ENCODE measurements around the gene CPT1C. TPM values are rescaled to one million over a fixed set of nuclear protein-coding genes. Genes with fewer than 3 reads are reported as not detected.

The CPT1C gene
- 1 to 10 TPM in 1 of 2 experiments, under 1 TPM in 1; 0.79 to 1.3 TPM for total RNA-seq

DNA sequence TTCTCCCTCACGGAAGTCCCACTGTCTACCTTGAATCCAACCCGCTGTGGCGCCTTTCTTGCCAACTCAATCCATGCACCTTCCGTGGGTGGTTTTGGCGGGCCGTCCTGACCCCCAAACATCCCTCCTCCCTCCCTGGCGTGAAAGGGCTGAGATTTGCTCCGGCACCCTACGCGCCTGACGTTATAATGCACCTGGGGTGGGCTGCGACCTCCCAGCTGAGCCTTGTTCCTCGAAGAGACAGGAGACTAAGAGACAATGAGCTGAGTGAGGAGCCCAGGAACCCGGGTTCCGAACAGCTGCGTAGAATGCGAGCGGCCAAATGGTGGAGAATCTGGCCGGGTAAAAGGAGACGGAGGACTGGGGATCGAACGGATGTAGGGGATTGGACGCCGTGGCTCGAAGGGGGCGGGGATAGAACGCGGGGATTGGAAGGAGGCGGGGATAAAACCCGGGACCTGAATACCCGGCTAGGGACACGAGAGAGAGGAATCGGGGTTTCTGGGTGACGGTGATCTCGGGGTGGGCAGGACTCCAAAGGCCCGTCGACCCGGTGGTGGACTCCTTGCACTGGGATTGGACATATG, at the start of gene CPT1C:
TSS of gene CPT1C (plus strand) at position 461 of the 587 bp plus-strand sequence. CDS start 1,137 bp downstream, outside the sequence.
- Mint-ChIP-seq H3K4me1 (peaks cover 27% of the 10 kb centered on the region), H3K9me3 (no peaks in the 10 kb centered on the region), H3K27ac (peak within 1 kb of the TSS; percentile 68), H3K27me3 (peaks cover 24% of the 10 kb centered on the region), H3K36me3 (ENCODE audit: low read depth) (peaks cover 12% of the 10 kb centered on the region), H3K4me3 (peak within 1 kb of the TSS; percentile 77)
- ChIA-PET POLR2A (no interaction called here), CTCF (no interaction called here)
- peak; percentile 54 for DNase-seq

DNA sequence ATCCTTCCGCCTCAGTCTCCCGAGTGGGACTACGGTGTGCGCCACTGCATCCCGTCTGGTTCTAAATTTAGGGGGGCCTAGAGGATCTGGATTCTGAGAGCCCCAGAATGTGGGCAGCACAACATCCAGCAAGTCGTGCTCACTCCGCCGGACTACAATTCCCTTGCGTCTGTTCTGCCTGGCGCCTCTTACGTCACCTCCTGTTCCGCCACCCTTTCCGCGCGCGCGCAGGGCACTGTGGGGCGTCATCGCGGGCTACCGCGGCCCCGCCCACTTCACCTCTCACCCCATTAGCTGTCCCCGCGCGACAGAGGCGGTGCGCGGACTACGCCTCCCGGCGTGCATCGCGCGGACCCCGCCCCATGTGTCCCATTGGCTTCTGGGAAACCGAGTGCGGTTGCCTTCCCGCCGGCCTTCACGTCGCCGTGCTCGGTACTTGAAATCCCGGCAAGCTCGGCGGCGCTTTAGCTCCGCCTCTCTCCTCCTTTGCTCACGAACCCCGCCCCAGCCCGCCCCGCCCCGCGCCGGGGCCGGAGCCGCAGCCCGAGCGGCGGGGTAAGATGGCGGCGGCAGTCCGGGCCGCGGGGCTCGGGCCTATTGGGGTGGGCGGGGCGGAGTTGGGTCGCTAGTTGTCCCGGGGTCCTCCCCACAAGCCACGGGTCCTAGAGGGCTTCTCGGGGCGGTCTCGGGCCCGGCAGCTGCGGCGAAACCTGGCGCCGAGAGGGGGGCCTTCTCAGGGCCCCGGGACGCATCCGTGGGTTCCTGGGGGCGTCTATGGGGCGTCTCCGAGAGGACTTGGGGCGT, 49.0 kb upstream of the CPT1C start, which contains the start of gene SCAF1:
TSS of gene SCAF1 (plus strand) at position 522 of the 804 bp plus-strand sequence. CDS start 2,818 bp downstream, outside the sequence.
- ChIA-PET POLR2A (no interaction called here), CTCF (interaction anchor here (0.6 to 2.7 kb wide), 7 partner anchors 13 to 739 kb away, joined by 3 to 12 read pairs (median 3); partner anchors contain the start of genes NOSIP, PRMT1 and PRRG2)
- Mint-ChIP-seq H3K9me3 (no peaks in the 10 kb centered on the region), H3K4me1 (peaks cover 55% of the 10 kb centered on the region), H3K27me3 (peaks cover 7% of the 10 kb centered on the region), H3K4me3 (peak within 1 kb of the TSS; percentile 93), H3K36me3 (ENCODE audit: low read depth) (peaks cover 15% of the 10 kb centered on the region), H3K27ac (peak within 1 kb of the TSS; percentile 99)
- DNase-seq = peak; percentile 99

DNA sequence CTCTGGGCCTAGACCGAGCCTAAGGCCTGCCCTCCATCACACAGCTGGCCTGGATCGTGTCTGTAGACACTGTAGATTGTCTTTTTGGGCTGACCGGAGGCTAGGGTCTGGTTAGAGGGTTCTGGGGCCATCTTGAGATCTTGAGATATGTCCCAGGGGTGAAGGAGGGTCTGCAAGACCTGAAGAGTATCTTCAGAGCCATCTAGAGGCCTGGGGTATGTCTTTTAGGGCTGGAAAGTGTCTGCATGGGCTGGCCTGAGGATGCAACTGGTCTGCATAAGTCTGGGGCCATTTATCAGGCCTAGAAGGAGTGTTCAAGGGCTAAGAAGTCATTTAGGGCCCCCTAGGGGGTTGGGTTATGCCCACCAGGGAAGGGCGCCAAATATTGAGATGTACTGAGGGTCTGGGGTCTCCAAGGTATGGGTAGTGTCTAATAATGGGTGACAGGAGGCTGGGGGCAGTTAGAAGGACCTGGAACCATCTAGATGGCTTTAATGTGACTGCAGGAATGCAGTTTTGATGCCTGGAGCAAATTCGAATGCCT, 48.4 kb upstream of the CPT1C start:
- Mint-ChIP-seq H3K4me1 (peaks cover 55% of the 10 kb centered on the region), H3K27ac (peak overlapping the region; percentile 99), H3K27me3 (peaks cover 7% of the 10 kb centered on the region), H3K36me3 (ENCODE audit: low read depth) (peaks cover 20% of the 10 kb centered on the region), H3K9me3 (no peaks in the 10 kb centered on the region), H3K4me3 (peak overlapping the region; percentile 93)
- ChIA-PET POLR2A (no interaction called here), CTCF (interaction anchor here (1.2 to 2.7 kb wide), 7 partner anchors 10 to 116 kb away, joined by 3 to 12 read pairs (median 4); partner anchors contain the start of gene PRMT1)
- no peak for DNase-seq

DNA sequence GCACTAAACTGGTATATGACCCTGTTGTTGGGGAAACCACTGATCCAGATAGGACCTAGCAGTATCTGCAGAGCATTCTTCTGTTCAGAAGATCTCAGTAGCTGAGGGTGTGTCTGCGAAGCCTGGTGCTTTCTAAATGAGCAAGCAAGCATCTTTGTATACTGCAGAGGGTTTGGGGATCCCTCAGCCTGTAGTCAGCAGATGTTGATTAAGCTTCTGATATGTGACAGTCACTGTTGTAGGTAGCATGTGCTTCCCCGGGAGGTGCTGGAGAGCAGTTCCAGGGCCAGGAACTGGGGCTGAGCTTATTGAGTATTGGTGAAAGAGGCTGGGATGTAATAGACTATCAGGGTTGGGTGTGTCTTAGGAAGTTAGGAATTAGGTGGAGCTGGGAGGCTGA, 47.5 kb upstream of the CPT1C start:
- Mint-ChIP-seq H3K27me3 (peaks cover 5% of the 10 kb centered on the region), H3K27ac (peak overlapping the region; percentile 81), H3K9me3 (no peaks in the 10 kb centered on the region), H3K4me1 (peaks cover 48% of the 10 kb centered on the region), H3K36me3 (ENCODE audit: low read depth) (peaks cover 20% of the 10 kb centered on the region), H3K4me3 (peak overlapping the region; percentile 93)
- POLR2A ChIA-PET = interaction anchor here (0.6 kb wide), 1 partner anchor 21 kb away, joined by 3 read pairs; no protein-coding TSS in a partner anchor
- no peak for DNase-seq
- CTCF ChIA-PET = interaction anchor here (1.1 to 2.7 kb wide), 7 partner anchors 9 to 115 kb away, joined by 3 to 12 read pairs (median 4); partner anchors contain the start of gene PRMT1

DNA sequence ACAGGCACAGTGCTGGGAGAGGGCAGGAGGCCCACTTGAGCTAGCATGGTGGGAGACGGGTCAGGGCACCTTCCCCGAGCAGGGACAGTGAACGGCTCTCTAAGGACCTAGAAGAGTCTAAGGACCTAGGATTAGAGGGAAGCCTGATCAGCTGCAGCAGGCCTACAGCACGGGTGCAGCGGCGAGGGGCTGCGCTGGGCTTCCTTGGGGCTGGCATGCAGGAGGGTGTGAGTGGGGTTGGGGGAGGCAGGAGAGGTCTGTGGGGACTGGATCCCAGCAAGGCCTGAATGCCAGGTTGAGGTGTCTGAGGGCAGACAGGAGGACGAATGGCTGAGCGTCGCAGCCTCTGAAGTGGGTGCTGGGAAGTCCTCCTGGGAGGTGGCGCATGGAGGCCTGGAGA, 45.3 kb upstream of the CPT1C start:
- ChIA-PET POLR2A (no interaction called here), CTCF (interaction anchor here (0.6 kb wide), 1 partner anchor 114 kb away, joined by 3 read pairs; no protein-coding TSS in a partner anchor)
- Mint-ChIP-seq H3K4me3 (no peak overlapping the region), H3K36me3 (ENCODE audit: low read depth) (peaks cover 20% of the 10 kb centered on the region), H3K27me3 (no peaks in the 10 kb centered on the region), H3K9me3 (no peaks in the 10 kb centered on the region), H3K4me1 (peaks cover 34% of the 10 kb centered on the region), H3K27ac (peak overlapping the region; percentile 54)
- no peak for DNase-seq

DNA sequence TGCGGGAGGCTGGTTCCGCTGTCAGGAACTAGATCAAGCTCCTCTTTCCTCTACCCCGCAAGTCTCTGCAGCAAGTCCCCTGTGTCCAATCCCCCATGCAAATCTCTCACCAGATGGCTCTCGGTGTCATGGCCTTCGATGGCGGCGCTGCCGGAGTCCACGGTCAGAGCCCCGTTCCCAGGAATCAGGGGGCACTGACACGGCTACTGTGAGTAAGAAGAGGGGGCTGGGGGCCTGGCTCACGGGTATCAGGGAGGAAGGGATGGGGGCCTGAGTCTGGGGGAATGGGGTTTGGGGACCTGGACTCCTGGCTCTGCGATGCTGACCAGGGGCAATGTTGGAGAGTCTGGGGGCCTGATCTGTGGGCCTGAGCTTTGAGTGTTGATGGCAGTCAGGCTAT, 44.9 kb upstream of the CPT1C start:
- Mint-ChIP-seq H3K4me1 (peaks cover 30% of the 10 kb centered on the region), H3K27me3 (no peaks in the 10 kb centered on the region), H3K36me3 (ENCODE audit: low read depth) (peaks cover 22% of the 10 kb centered on the region), H3K27ac (no peak overlapping the region), H3K9me3 (no peaks in the 10 kb centered on the region), H3K4me3 (no peak overlapping the region)
- no peak for DNase-seq
- ChIA-PET POLR2A (no interaction called here), CTCF (interaction anchor here (0.9 to 1.3 kb wide), 2 partner anchors 27 to 35 kb away, joined by 3 read pairs; no protein-coding TSS in a partner anchor)

DNA sequence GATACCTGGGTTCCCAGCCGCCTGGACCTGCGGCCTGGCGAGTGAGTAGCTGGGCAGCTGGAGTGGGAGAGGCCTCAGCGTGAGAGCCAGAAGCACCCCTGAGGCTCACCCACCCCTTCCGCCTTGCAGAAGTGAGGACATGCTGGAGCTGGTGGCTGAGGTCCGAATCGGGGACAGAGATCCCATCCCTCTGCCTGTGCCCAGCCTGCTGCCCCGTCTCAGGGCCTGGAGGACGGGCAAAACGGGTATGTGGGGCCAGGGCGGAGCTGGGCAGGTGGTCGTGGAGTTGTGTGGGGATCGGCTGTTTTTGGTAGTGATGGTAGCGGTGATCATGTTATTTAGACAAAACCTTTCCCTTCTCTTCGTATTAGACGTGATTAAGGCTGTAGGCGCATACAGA, 44.3 kb upstream of the CPT1C start:
- Mint-ChIP-seq H3K27ac (no peak overlapping the region), H3K4me1 (peaks cover 28% of the 10 kb centered on the region), H3K9me3 (no peaks in the 10 kb centered on the region), H3K27me3 (no peaks in the 10 kb centered on the region), H3K4me3 (no peak overlapping the region), H3K36me3 (ENCODE audit: low read depth) (peaks cover 22% of the 10 kb centered on the region)
- CTCF ChIA-PET = interaction anchor here (0.9 to 1.3 kb wide), 2 partner anchors 26 to 34 kb away, joined by 3 read pairs; no protein-coding TSS in a partner anchor
- DNase-seq = no peak
- POLR2A ChIA-PET = no interaction called here

DNA sequence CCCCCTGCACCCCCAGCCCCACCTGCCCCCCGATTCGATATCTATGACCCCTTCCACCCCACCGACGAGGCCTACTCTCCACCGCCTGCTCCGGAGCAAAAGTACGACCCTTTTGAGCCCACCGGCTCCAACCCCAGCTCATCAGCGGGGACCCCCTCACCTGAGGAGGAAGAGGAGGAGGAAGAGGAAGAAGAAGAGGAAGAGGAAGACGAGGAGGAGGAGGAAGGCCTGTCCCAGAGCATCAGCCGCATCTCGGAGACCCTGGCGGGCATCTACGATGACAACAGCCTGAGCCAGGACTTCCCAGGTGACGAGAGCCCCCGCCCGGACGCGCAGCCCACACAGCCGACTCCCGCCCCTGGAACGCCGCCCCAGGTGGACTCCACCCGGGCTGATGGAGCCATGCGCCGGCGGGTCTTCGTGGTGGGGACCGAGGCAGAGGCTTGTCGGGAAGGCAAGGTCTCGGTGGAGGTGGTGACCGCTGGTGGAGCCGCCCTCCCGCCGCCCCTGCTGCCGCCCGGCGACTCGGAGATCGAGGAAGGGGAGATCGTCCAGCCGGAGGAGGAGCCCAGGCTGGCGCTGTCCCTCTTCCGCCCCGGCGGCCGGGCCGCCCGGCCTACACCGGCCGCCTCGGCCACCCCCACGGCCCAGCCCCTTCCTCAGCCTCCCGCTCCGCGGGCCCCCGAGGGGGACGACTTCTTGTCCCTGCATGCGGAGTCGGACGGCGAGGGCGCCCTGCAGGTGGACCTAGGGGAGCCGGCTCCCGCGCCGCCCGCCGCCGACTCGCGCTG, 39.7 kb upstream of the CPT1C start:
- no peak for DNase-seq
- no peak overlapping the region for H3K27ac Mint-ChIP-seq
- ChIA-PET CTCF (no interaction called here), POLR2A (no interaction called here)
- no peak overlapping the region for H3K4me3 Mint-ChIP-seq
- no peaks in the 10 kb centered on the region for H3K9me3 Mint-ChIP-seq
- H3K4me1 Mint-ChIP-seq = no peaks in the 10 kb centered on the region
- no peaks in the 10 kb centered on the region for H3K27me3 Mint-ChIP-seq
- H3K36me3 Mint-ChIP-seq (ENCODE audit: low read depth) = peaks cover 20% of the 10 kb centered on the region

DNA sequence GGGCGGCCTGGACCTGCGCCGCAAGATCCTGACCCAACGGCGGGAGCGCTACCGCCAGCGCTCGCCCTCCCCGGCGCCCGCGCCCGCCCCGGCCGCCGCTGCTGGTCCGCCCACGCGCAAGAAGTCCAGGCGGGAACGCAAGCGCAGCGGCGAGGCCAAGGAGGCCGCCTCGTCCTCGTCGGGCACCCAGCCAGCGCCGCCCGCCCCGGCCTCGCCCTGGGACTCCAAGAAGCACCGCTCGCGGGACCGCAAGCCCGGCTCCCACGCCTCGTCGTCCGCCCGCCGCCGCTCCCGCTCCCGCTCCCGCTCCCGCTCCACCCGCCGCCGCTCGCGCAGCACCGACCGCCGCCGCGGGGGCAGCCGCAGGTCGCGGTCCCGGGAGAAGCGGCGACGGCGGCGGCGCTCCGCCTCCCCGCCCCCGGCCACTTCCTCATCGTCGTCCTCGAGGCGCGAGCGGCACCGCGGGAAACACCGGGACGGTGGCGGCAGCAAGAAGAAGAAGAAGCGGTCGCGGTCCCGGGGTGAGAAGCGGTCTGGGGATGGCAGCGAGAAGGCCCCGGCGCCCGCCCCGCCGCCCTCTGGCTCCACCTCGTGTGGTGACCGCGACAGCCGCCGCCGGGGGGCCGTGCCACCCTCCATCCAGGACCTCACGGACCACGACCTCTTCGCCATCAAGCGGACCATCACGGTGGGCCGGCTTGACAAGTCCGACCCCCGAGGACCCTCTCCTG, 38.9 kb upstream of the CPT1C start:
- Mint-ChIP-seq H3K36me3 (ENCODE audit: low read depth) (peaks cover 22% of the 10 kb centered on the region), H3K27me3 (no peaks in the 10 kb centered on the region), H3K4me3 (no peak overlapping the region), H3K4me1 (no peaks in the 10 kb centered on the region), H3K9me3 (no peaks in the 10 kb centered on the region), H3K27ac (no peak overlapping the region)
- CTCF ChIA-PET = no interaction called here
- POLR2A ChIA-PET = no interaction called here
- no peak for DNase-seq

DNA sequence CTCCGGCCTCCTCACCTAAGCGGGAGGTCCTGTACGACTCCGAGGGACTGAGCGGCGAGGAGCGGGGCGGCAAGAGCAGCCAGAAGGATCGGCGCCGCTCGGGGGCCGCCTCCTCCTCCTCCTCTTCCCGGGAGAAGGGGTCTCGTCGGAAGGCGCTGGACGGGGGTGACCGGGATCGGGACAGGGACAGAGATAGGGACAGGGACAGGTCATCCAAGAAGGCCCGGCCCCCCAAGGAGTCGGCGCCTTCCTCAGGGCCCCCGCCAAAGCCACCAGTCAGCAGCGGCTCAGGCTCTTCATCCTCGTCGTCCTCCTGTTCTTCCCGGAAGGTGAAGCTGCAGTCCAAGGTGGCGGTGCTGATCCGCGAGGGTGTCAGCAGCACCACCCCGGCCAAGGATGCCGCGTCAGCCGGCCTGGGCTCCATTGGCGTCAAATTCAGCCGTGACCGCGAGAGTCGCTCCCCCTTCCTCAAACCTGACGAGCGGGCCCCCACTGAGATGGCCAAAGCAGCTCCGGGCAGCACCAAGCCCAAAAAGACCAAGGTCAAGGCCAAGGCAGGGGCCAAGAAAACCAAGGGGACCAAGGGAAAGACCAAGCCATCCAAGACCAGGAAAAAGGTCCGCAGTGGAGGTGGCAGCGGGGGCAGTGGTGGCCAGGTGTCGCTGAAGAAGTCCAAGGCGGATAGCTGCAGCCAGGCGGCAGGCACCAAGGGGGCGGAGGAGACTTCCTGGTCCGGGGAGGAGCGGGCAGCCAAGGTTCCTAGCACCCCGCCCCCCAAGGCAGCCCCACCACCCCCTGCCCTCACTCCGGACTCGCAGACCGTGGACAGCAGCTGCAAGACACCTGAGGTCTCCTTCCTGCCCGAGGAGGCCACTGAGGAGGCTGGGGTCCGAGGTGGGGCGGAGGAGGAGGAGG, 38.1 kb upstream of the CPT1C start:
- H3K27me3 Mint-ChIP-seq = no peaks in the 10 kb centered on the region
- peaks cover 23% of the 10 kb centered on the region for H3K36me3 Mint-ChIP-seq (ENCODE audit: low read depth)
- ChIA-PET POLR2A (no interaction called here), CTCF (interaction anchor here (0.7 kb wide), 1 partner anchor 10 kb away, joined by 4 read pairs; no protein-coding TSS in a partner anchor)
- no peaks in the 10 kb centered on the region for H3K4me1 Mint-ChIP-seq
- no peak overlapping the region for H3K4me3 Mint-ChIP-seq
- H3K27ac Mint-ChIP-seq = no peak overlapping the region
- DNase-seq = no peak
- H3K9me3 Mint-ChIP-seq = no peaks in the 10 kb centered on the region

DNA sequence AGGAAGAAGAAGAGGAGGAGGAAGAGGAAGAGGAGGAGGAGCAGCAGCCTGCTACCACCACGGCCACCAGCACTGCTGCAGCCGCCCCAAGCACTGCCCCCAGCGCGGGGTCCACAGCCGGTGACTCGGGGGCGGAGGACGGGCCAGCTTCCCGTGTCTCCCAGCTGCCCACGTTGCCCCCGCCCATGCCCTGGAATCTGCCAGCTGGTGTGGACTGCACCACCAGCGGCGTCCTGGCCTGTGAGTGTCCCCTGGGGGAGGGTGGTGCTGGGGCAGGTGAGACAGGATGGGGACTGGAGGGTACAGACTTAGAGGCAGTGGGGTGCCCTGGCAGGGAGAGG, 37.5 kb upstream of the CPT1C start:
- ChIA-PET POLR2A (no interaction called here), CTCF (interaction anchor here (0.6 kb wide), 1 partner anchor 132 kb away, joined by 3 read pairs; no protein-coding TSS in a partner anchor)
- no peak for DNase-seq
- H3K27me3 Mint-ChIP-seq = no peaks in the 10 kb centered on the region
- H3K36me3 Mint-ChIP-seq (ENCODE audit: low read depth) = peaks cover 23% of the 10 kb centered on the region
- H3K4me3 Mint-ChIP-seq = no peak overlapping the region
- H3K4me1 Mint-ChIP-seq = no peaks in the 10 kb centered on the region
- H3K9me3 Mint-ChIP-seq = no peaks in the 10 kb centered on the region
- no peak overlapping the region for H3K27ac Mint-ChIP-seq
